Measurements from ENCODE around the gene PPIB.
A peak's percentile ranks its signal among the peaks of the same experiment; 100 is the strongest.

PPIB gene

DNA sequence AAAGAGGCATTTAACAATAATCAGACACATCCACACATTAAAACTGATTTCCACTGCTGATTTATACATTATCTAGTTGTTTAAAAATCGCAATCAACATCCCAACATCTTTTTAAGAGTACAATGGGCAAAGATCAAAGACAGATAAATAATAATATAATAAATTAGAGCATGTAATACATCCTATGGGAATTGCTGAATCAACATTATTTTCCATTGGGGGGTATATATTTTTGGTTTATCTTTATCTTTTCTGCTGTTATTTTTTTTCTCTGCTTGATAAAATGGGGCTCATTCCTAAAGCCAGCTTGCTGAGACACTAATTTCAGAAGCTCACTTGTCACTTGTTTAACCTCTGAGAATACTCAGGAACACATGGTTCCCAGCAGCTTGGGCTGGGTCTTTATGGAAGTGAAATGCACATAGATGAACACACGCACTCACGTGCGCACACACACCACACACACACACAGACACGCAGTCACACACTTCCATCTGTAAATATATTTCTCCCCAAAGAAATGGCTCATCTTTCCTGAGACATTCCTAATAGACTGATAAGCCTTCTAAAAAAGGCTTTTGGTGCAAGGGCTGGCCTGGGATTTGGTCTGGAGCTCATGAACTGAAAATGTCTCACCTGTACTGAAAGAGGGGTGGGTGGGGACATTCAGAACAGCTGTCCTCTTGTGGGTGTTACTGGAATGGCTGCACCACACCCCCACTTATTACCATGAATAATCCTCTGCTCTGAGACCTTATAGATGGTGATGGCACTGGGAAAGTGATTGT lies 3.5 kb upstream of the PPIB start:
- DNase-seq, result no peak
- H3K36me3 Mint-ChIP-seq (ENCODE audit: low read depth), result peaks cover 29% of the 10 kb centered on the region
- no peaks in the 10 kb centered on the region for H3K9me3 Mint-ChIP-seq
- peaks cover 26% of the 10 kb centered on the region for H3K4me1 Mint-ChIP-seq (ENCODE audit: low read depth)
- H3K27ac Mint-ChIP-seq, result no peak overlapping the region
- no peak overlapping the region for H3K4me3 Mint-ChIP-seq
- no peaks in the 10 kb centered on the region for H3K27me3 Mint-ChIP-seq

DNA sequence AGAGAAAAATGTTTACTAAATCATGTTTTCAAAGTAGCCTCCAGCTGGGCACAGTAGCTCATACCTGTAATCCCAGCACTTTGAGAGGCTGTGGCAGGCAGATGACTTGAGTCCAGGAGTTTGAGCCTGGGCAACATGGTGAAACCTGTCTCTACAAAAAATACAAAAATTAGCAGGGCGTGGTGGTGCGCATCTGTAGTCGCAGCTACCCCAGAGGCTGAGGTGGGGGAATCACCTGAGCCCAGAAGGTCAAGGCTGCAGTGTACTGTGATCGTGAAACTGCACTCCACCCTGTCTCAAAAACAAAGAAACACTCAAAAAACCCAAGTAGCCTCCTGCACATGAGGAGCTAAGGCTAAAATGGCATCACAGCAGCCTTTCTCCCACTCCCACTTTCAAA lies 1.6 kb upstream of the PPIB start:
- H3K27me3 Mint-ChIP-seq, result no peaks in the 10 kb centered on the region
- peak overlapping the region; percentile 27 for H3K4me3 Mint-ChIP-seq

DNA sequence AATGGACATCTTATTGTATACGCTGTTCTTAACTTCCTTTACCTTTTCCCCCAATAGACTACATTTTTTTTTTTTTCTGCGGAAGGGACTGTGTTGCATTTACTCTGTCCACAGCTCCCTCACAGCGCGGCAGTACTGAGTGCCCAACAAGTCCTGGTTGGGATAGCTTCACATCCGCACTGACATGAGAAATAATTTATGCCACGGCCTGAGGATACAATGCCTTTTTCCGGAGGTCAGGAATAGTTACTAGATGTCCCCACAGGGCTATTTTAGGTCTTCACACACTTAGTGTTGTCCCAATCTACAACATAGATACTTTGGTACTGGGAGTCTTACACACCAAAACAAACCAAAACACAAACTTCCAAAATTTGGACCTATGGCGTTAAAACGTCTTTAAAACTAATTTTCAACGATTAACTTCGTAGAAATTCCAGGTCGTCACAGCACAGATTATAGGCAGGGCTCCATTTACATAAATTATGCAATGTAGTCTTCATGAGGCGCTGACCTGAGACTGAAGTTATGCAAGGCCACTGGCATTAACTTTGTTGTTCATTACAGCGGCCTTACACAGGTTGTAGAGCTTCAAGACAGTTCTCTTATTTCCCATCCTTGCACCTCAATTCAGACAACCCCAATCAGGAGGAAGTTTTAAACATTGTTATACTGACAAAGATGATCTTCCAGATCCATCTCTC lies 989 bp upstream of the PPIB start:
- H3K27ac Mint-ChIP-seq, result peak overlapping the region; percentile 96
- no peaks in the 10 kb centered on the region for H3K9me3 Mint-ChIP-seq
- peak overlapping the region; percentile 81 for H3K4me3 Mint-ChIP-seq
- peaks cover 38% of the 10 kb centered on the region for H3K4me1 Mint-ChIP-seq (ENCODE audit: low read depth)
- no peak for DNase-seq
- no peaks in the 10 kb centered on the region for H3K27me3 Mint-ChIP-seq
- H3K36me3 Mint-ChIP-seq (ENCODE audit: low read depth), result peaks cover 33% of the 10 kb centered on the region

More for the DNA sequence above, 1.6 kb upstream of the PPIB start:
- peaks cover 27% of the 10 kb centered on the region for H3K36me3 Mint-ChIP-seq (ENCODE audit: low read depth)
- no peak for DNase-seq
- no peaks in the 10 kb centered on the region for H3K9me3 Mint-ChIP-seq
- peaks cover 36% of the 10 kb centered on the region for H3K4me1 Mint-ChIP-seq (ENCODE audit: low read depth)
- H3K27ac Mint-ChIP-seq, result peak overlapping the region; percentile 96

DNA sequence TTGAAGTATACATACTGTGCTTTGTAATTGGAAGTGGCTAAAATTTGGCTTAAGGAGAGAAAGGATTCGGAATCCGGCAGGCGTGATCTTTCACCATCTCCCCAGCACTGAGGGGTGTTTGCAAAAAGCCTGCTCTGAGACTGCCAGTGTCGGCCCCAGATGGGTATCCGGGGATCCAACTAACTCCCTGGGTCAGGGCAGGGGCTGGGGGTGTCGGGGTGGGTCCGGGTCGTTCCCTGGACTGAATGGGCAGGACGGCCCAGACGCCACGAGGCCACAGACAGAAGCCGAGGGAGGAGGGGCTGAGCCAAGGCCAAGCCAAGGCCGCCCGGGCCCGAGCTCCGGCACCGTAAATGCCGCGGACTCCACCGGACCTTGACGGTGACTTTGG lies 349 bp downstream of the PPIB start:
- H3K36me3 Mint-ChIP-seq (ENCODE audit: low read depth), result peaks cover 47% of the 10 kb centered on the region
- peaks cover 47% of the 10 kb centered on the region for H3K4me1 Mint-ChIP-seq (ENCODE audit: low read depth)
- no peak for DNase-seq
- H3K4me3 Mint-ChIP-seq, result peak overlapping the region; percentile 92
- no peaks in the 10 kb centered on the region for H3K27me3 Mint-ChIP-seq
- no peaks in the 10 kb centered on the region for H3K9me3 Mint-ChIP-seq
- peak overlapping the region; percentile 94 for H3K27ac Mint-ChIP-seq

DNA sequence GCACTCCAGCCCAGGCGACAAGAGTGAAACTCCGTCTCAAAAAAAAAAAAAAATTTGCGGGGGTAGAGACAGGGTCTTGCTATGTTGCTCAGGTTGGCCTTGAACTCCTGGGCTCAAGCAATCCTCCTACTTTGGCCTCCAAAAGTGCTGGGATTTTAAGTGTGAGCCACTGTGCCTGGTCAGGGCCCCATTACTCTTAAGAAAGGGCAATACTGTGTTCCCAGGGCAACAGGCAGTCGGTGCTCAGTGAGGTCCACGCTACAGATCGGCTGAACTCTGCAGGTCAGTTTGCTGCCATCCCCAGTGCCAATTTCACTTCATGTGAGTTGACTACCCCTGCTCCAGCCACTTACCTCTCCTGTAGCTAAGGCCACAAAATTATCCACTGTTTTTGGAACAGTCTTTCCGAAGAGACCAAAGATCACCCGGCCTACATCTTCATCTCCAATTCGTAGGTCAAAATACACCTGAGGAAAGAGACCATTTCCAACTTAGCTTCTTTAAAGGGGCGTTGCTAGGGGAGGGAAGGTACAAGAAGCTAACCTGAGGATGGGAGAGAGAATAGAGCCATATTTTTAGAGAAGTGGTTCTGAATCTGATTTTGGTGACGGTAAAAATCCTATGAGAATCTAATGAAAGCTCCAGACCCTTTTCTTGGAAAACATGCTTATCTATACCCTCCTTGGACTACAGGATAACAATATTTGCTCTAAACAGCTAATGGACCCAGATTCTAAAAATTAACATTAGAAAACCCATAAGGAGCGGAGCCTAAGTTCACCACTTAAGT lies 939 bp downstream of the PPIB start:
- no peaks in the 10 kb centered on the region for H3K9me3 Mint-ChIP-seq
- no peak for DNase-seq
- peaks cover 45% of the 10 kb centered on the region for H3K4me1 Mint-ChIP-seq (ENCODE audit: low read depth)
- H3K27ac Mint-ChIP-seq, result peak overlapping the region; percentile 94
- H3K27me3 Mint-ChIP-seq, result no peaks in the 10 kb centered on the region
- H3K36me3 Mint-ChIP-seq (ENCODE audit: low read depth), result peaks cover 53% of the 10 kb centered on the region
- H3K4me3 Mint-ChIP-seq, result peak overlapping the region; percentile 92

DNA sequence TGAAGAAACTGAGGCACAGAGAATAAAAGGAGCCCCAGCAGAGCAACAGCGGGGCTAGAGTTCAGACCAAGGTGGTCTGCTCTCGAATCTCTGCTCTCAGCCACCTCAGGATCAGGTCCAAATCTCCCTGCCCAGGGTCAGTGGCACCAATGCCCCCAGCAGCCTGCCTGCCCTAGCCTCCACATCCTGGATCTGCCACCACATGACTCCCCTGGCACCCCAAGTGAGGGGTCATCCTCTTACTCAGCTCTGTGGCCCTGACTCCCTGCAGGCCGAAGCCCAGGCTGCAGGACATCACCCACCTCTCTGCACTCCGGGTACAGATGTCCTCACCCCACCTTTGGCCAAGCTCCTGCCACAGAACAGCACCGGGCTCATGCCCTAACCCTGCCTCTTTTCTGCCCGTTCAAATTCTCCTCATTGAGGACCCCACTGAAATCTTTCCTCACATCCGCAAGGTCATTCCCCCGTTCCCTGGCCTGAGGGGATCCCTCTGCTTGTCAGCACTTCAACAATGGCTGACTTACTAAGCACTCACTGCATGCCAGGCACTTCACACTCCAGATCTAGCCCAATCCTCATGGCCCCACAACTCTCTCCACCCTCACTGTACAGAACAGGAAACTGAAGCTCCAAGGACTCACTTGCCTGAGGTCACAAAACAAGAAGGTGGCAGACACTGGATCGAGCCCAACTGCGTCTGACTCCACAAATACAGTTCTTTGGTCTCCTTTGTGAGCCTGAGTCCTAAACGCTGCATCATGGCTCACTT lies 4.3 kb downstream of the PPIB start:
- Mint-ChIP-seq H3K4me1 (ENCODE audit: low read depth) (peaks cover 33% of the 10 kb centered on the region), H3K27ac (peak overlapping the region; percentile 71), H3K36me3 (ENCODE audit: low read depth) (peaks cover 77% of the 10 kb centered on the region), H3K4me3 (no peak overlapping the region), H3K27me3 (peaks cover under 1% of the 10 kb centered on the region), H3K9me3 (no peaks in the 10 kb centered on the region)
- DNase-seq, result no peak

DNA sequence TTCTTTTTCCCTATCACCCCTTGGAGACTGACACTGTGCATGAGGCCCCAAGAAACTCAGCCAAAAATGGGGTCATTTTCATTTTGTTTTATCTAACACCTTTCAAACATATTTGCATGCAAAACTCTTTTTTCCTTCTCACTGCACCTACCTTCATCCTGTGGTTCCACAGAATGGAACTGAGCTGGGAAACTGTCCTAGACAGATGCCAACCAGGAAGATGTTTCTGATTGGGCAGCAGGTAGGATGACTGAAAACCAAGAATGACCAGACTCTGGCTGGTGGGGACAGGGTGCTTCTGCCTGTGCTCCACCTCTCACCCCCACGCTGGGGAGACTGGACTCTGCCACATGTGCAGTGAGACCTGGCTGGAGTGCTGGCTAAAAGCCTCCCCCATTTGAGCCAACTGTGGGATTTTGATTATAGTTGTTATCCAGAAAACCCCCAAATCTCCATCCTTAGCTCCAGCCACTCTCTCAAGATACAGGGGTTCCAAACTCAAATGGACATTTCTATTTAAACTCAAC lies 5.2 kb downstream of the PPIB start:
- H3K27ac Mint-ChIP-seq, result peak overlapping the region; percentile 71
- H3K4me1 Mint-ChIP-seq (ENCODE audit: low read depth), result peaks cover 38% of the 10 kb centered on the region
- H3K36me3 Mint-ChIP-seq (ENCODE audit: low read depth), result peaks cover 76% of the 10 kb centered on the region
- H3K9me3 Mint-ChIP-seq, result no peaks in the 10 kb centered on the region
- no peak overlapping the region for H3K4me3 Mint-ChIP-seq
- peaks cover 9% of the 10 kb centered on the region for H3K27me3 Mint-ChIP-seq
- DNase-seq, result no peak

DNA sequence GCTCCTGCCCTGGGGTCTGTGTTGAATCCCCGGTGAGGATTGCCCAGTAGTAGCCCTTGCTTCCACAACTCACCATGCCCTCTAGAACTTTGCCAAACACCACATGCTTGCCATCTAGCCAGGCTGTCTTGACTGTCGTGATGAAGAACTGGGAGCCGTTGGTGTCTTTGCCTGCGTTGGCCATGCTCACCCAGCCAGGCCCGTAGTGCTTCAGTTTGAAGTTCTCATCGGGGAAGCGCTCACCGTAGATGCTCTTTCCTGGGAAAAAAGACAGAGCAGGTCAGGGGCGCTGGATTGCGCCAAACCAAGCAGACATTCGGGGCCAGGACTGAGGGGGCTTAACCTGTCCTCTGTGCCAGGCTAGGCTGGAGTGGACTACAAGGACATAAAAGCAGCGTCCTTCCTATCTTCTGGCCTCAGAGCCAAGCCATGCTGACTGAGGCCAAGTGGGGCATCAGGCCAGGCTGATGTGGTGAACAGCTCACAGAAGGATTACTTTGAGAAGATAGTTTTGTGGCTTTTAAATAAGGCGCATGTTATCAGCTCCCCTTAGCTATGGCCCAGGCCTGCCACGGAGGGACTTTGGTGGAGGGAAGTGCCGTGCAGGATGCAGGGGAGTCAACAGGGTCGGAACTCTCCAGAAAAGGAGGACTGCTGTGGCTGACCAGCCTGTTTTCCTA lies 6.0 kb downstream of the PPIB start:
- Mint-ChIP-seq H3K27ac (peak overlapping the region; percentile 71), H3K27me3 (peaks cover 13% of the 10 kb centered on the region), H3K4me1 (ENCODE audit: low read depth) (peaks cover 38% of the 10 kb centered on the region), H3K36me3 (ENCODE audit: low read depth) (peaks cover 69% of the 10 kb centered on the region), H3K4me3 (no peak overlapping the region), H3K9me3 (no peaks in the 10 kb centered on the region)
- no peak for DNase-seq

DNA sequence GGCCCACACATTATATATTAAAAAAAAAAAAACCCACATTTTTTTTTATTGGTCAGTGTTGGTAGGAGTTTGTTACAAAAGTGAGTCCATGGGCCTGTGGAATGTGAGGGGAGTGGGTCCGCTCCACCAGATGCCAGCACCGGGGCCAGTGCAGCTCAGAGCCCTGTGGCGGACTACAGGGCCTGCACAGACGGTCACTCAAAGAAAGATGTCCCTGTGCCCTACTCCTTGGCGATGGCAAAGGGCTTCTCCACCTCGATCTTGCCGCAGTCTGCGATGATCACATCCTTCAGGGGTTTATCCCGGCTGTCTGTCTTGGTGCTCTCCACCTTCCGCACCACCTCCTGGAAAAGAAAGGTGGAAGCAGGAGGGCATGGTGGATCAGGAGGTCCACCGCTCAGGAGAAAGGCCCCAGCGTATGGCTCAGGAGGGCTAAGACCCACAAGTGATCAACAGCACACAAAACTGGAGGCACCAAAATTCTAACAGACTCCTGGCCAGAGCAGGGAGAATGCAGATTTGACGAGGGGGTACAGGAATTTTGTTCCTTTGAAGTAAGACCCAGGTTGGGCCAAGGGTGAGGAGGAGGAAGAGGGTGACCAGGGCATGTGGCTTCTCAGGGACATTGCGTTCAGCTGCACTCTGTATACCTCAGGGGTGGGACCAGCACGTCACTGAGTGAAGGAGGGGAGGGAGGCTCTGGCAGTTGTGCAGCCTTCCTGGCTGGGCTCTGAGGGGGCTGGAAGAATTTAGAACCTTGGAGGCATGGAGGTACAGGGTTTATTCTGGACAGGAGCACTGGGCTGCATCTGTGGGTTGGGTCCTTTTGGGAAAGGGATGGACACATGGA lies 6.8 kb downstream of the PPIB start:
- Mint-ChIP-seq H3K27me3 (peaks cover 14% of the 10 kb centered on the region), H3K27ac (peak overlapping the region; percentile 31), H3K4me1 (ENCODE audit: low read depth) (peaks cover 37% of the 10 kb centered on the region), H3K36me3 (ENCODE audit: low read depth) (peaks cover 65% of the 10 kb centered on the region), H3K9me3 (no peaks in the 10 kb centered on the region), H3K4me3 (no peak overlapping the region)
- no peak for DNase-seq

DNA sequence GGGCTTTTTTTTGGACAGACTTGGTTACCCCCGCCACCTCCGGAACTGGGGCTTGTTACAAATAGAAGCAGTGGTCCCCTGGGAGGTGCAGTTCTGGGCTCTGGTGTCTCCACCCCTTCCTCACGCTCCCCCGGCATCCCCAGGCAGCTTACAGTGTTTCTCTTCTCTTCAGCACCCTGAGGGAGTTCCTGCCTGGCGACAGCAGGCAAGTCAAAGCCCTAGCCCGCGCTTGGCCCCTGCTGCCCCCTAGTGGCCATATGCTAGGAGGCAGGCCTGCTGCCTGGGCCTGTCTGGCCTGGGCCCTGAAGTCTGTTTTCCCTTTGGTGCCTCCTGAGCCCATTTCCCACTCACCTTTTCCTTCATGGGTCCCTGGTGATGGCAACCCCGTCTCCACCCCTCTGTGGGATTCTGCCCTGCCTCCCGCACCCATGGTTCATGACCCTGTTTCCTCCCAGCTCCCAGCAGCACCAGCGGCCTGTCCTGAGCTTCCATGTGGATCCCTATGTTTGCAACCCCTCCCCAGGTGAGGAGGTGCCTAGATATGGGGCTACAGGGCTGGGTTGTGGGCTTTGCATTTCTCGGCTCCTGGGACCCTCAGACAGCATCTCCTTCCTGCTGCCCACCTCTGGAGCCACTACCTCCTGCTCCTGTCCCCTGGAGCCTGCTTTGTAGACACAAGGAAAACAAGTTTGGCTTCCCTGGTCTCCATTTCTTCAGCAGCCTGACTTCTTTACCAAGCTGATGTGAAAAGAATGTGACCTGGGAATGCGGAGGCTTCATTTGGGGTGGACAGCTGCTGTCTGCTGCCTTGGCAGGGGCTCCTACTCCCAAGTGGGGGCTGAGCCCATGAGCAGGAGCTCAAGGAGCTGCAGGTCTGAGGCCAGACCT lies 9.1 kb downstream of the PPIB start:
- H3K4me1 Mint-ChIP-seq (ENCODE audit: low read depth), result peaks cover 36% of the 10 kb centered on the region
- no peaks in the 10 kb centered on the region for H3K9me3 Mint-ChIP-seq
- peaks cover 43% of the 10 kb centered on the region for H3K36me3 Mint-ChIP-seq (ENCODE audit: low read depth)
- peak overlapping the region; percentile 36 for H3K4me3 Mint-ChIP-seq
- H3K27ac Mint-ChIP-seq, result peak overlapping the region; percentile 67
- DNase-seq, result peak; percentile 96
- peaks cover 20% of the 10 kb centered on the region for H3K27me3 Mint-ChIP-seq

DNA sequence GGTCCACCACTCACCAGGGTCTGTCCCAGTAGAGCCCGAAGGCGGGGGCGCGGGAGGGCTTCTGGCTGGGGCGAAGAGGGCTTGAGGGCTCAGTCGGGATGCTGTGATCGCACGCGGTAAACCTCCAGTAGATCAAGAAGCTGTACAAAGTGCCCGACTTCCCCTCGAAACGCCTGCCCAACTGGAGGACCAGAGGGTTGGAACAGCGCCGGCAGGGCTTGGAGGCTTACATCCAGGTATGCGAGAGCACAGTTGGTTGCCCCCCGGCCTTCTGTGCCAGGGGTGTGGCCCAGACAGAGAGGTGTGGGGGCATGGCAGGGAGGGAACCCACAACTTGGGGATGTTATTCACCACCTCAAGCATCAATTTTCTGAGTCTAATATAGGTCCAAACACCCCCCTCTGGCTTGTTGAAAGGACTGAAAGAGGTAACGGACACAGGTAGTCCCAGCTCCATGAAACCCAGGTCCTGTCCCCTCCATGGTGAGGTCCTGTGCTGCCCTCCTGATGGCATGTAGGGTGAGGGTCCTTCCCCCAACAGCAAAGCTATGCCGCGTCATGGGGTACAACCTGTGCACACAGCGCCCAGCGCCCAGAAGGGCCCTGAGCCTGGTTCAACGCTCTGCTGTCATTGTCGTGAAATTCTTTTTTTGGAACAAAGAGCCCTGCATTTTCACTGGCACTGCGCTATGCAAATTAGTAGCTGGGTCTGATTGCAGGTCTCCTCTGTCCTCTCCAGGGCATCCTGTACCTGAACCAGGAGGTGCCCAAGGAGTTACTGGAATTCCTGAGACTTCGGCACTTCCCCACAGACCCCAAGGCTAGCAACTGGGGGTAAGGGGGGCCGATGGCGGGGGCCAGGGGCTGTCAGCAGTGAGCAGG lies 10.1 kb downstream of the PPIB start:
- Mint-ChIP-seq H3K9me3 (no peaks in the 10 kb centered on the region), H3K4me3 (peak overlapping the region; percentile 49), H3K27ac (no peak overlapping the region), H3K4me1 (ENCODE audit: low read depth) (peaks cover 28% of the 10 kb centered on the region), H3K36me3 (ENCODE audit: low read depth) (peaks cover 33% of the 10 kb centered on the region), H3K27me3 (peaks cover 20% of the 10 kb centered on the region)
- no peak for DNase-seq
